Ascending aorta (tissue), 2 donors: ENCODE data around the gene STK10. TPM values are rescaled to one million over a fixed set of nuclear protein-coding genes. Genes with fewer than 3 reads are reported as not detected.

ENCODE experiments used
- DNase-seq, 2 donors: peaks; one replicate each; pipeline ENCODE4 v3.0.0-alpha.2; 2019; ENCODE audit warnings: low spot score in 2 of 2
- H3K27ac ChIP-seq, 2 donors: fragments of 200-600 bp; sonication (generic); one replicate each; pipeline ENCODE4 v1.5.1; 2016 to 2017; ENCODE audit warnings: mild to moderate bottlenecking in 1 of 2
- H3K27me3 ChIP-seq: fragments of 200-600 bp; sonication (generic); one replicate; pipeline ENCODE4 v1.5.1; 2017
- H3K36me3 ChIP-seq, 2 donors: fragments of 200-600 bp; sonication (generic); one replicate each; pipeline ENCODE4 v1.5.1; 2016
- H3K4me1 ChIP-seq, 2 donors: fragments of 200-600 bp; sonication (generic); one replicate each; pipeline ENCODE4 v1.5.1; 2016 to 2017; ENCODE audit warnings: mild to moderate bottlenecking in 1 of 2
- H3K4me3 ChIP-seq, 2 donors: fragments of 200-600 bp; sonication (generic); one replicate each; pipeline ENCODE4 v1.5.1; 2016 to 2017; ENCODE audit warnings: mild to moderate bottlenecking in 1 of 2
- H3K9me3 ChIP-seq, 2 donors: fragments of 200-600 bp; sonication (generic); one replicate each; pipeline ENCODE4 v1.5.1; 2016
- intact Hi-C: fragments of 100-400 bp; cut with DNase I; formaldehyde crosslinking; loops from one replicate; pipeline ENCODE4 v1.15.1; 2023
- total RNA-seq: library from RNA; depleted of rRNA; stranded (reverse); fragments of >200 nt; gene quantifications from one replicate; pipeline ENCODE4 v1.1.0, GENCODE V29; 2016
- TF ChIP-seq, protein P1 (sequence below), 3 experiments: fragments of 200-600 bp in 2 of 3; fragments of 450-650 bp in 1 of 3; sonication (generic) in 2 of 3; IDR thresholded peaks; one replicate each; pipeline ENCODE4 v1.5.1; 2016 to 2019; ENCODE audit warnings: antibody characterized with exemption in 3 of 3, mild to moderate bottlenecking in 1 of 3, moderate library complexity in 1 of 3

Gene STK10
- total RNA-seq, 1 donor from 2014 or later = 18.4 TPM

DNA sequence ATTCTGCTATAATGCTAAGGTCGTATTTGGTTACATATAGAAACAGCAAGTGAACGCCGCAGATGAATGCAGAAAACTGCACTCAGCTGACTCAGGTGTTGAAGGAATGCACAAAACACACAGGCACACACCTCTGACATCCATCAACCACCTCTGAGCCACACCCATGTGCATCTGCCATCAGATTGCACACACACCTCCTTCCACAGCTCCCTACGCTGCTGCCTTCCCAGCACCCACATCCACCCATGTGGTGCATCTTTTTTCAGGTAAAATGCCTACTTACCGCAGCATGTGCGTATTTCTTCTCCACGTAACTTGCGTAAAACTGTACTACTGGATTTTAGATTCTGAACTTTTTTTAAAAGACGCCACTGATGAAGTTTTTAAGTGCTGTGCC, 7.1 kb downstream of the STK10 start:
- DNase-seq = no peak
- Histone ChIP-seq H3K27me3 (no peaks in the 10 kb centered on the region), H3K4me1 (no peaks in the 10 kb centered on the region), H3K4me3 (no peak overlapping the region), H3K9me3 (no peaks in the 10 kb centered on the region), H3K27ac (no peak overlapping the region), H3K36me3 (no peaks in the 10 kb centered on the region)
- intact Hi-C loops = loop anchor here (10.0 kb wide), 2 partner anchors 274 to 766 kb away; partner anchors contain the start of genes FGF18 and SH3PXD2B
- TF ChIP-seq, protein P1, sequence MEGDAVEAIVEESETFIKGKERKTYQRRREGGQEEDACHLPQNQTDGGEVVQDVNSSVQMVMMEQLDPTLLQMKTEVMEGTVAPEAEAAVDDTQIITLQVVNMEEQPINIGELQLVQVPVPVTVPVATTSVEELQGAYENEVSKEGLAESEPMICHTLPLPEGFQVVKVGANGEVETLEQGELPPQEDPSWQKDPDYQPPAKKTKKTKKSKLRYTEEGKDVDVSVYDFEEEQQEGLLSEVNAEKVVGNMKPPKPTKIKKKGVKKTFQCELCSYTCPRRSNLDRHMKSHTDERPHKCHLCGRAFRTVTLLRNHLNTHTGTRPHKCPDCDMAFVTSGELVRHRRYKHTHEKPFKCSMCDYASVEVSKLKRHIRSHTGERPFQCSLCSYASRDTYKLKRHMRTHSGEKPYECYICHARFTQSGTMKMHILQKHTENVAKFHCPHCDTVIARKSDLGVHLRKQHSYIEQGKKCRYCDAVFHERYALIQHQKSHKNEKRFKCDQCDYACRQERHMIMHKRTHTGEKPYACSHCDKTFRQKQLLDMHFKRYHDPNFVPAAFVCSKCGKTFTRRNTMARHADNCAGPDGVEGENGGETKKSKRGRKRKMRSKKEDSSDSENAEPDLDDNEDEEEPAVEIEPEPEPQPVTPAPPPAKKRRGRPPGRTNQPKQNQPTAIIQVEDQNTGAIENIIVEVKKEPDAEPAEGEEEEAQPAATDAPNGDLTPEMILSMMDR (IDR thresholded peaks at IDR 0.05) = no peak

DNA sequence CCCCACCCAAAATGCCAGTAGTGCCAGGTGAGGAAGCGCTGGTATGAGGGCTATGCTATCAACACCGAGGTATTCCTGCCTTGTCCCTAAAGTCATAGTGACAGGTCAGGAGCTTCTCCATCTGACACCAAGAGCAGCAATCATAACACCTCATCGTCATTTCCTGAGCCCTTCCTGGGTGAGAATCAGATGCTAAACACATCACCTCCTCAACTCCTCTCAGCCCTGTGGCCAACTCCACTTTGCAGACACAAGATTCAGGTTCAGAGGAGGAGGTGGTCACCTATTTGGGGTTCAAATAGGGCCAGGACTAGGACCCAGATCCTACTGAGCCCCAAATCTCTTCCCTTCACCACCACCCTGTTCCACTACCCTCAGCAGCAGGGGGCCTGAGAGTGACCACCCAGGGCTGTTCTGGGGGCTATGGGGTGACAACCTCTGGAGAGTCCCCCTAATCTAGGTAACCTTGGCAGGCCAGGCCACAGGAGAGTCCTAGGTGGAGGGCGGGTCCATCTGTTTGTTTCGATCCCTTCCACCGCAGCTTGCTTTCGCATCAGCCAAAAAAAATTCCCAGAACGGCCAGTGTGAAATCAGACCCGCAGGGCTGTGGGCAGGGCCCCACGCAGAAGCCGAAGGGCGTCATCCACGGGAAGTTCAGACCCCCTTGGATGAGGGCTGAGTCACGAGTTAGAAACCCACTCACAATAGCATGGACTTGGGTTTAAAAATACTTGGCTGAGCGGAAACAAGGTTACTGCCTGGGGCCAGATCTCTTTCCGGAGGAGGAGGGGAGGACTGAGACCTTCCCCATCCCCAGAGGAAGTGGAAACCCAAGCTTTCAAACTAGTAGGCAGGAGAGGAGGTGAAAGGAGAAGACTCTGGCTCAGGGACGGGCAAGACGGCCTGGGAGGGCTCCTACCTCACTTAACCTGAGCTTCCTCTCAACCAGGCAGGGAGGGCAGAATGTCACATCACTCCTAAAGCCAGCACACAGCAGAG, 8.7 kb downstream of the STK10 start:
- no peaks in the 10 kb centered on the region for H3K36me3 ChIP-seq
- H3K9me3 ChIP-seq = no peaks in the 10 kb centered on the region
- peak overlapping the region in 1 of 2 donors; percentile 70 for H3K27ac ChIP-seq
- TF ChIP-seq, protein P1 (IDR thresholded peaks at IDR 0.05) = no peak
- H3K4me1 ChIP-seq = no peaks in the 10 kb centered on the region
- DNase-seq = no peak
- H3K4me3 ChIP-seq = no peak overlapping the region
- no peaks in the 10 kb centered on the region for H3K27me3 ChIP-seq
- intact Hi-C loops = no loop called here

- no peak overlapping the region for H3K4me3 ChIP-seq
- TF ChIP-seq, protein P1 (IDR thresholded peaks at IDR 0.05) = no peak
- no peak overlapping the region for H3K27ac ChIP-seq
- intact Hi-C loops = no loop called here
- no peaks in the 10 kb centered on the region for H3K27me3 ChIP-seq
- no peaks in the 10 kb centered on the region for H3K4me1 ChIP-seq
- H3K9me3 ChIP-seq = no peaks in the 10 kb centered on the region
- DNase-seq = no peak
- no peaks in the 10 kb centered on the region for H3K36me3 ChIP-seq
These were observed 9.6 kb downstream of the STK10 start for GRCh38 chr5:172178301-172178987.

- intact Hi-C loops = no loop called here
- H3K27me3 ChIP-seq = no peaks in the 10 kb centered on the region
- H3K27ac ChIP-seq = no peak overlapping the region
- no peak for DNase-seq
- H3K4me1 ChIP-seq = no peaks in the 10 kb centered on the region
- no peaks in the 10 kb centered on the region for H3K36me3 ChIP-seq
- no peak overlapping the region for H3K4me3 ChIP-seq
- H3K9me3 ChIP-seq = no peaks in the 10 kb centered on the region
- TF ChIP-seq, protein P1 (IDR thresholded peaks at IDR 0.05) = no peak
These were observed 10.8 kb downstream of the STK10 start for GRCh38 chr5:172177176-172177575.

- H3K27ac ChIP-seq = no peak overlapping the region
- DNase-seq = peak; percentile 27 to 79
- no peaks in the 10 kb centered on the region for H3K27me3 ChIP-seq
- no peaks in the 10 kb centered on the region for H3K4me1 ChIP-seq
- no peaks in the 10 kb centered on the region for H3K36me3 ChIP-seq
- H3K4me3 ChIP-seq = peak overlapping the region in 1 of 2 donors; percentile 22
- TF ChIP-seq, protein P1 (IDR thresholded peaks at IDR 0.05) = no peak
- no peaks in the 10 kb centered on the region for H3K9me3 ChIP-seq
- intact Hi-C loops = no loop called here
These were observed 12.7 kb downstream of the STK10 start for GRCh38 chr5:172175263-172175719.
